SJSA1 (cell line): ENCODE results near the gene CDKAL1. TPM values are rescaled to one million over a fixed set of nuclear protein-coding genes. Genes with fewer than 3 reads are reported as not detected.

Experiments
- DNase-seq, 2 experiments: peaks; one replicate each; pipeline ENCODE4 v3.0.0-alpha.2; 2015 to 2020; ENCODE audit warnings: low spot score in 2 of 2, low read depth in 1 of 2
- H3K27ac ChIP-seq: fragments of 250-450 bp; sonication (Bioruptor Pico); 2 replicates; pipeline ENCODE4 v1.5.1; 2020; ENCODE audit warnings: mild to moderate bottlenecking, moderate library complexity
- H3K27me3 ChIP-seq: fragments of 250-450 bp; sonication (Bioruptor Pico); replicated peaks from 2 replicates; pipeline ENCODE4 v1.5.1; 2020; ENCODE audit warnings: mild to moderate bottlenecking, moderate library complexity
- H3K36me3 ChIP-seq: fragments of 250-450 bp; sonication (Bioruptor Pico); 2 replicates; pipeline ENCODE4 v1.5.1; 2020; ENCODE audit warnings: mild to moderate bottlenecking
- H3K4me1 ChIP-seq: fragments of 250-450 bp; sonication (Bioruptor Pico); replicated peaks from 2 replicates; pipeline ENCODE4 v1.6.1; 2021; ENCODE audit warnings: mild to moderate bottlenecking
- H3K4me3 ChIP-seq: fragments of 250-450 bp; sonication (Bioruptor Pico); 2 replicates; pipeline ENCODE4 v1.5.1; 2020; ENCODE audit warnings: mild to moderate bottlenecking
- H3K9me3 ChIP-seq: fragments of 250-450 bp; sonication (Bioruptor Pico); replicated peaks from 2 replicates; pipeline ENCODE4 v1.5.1; 2020; ENCODE audit warnings: mild to moderate bottlenecking
- total RNA-seq: library from RNA; depleted of rRNA; stranded (reverse); fragments of >200 nt; shearing (Covaris generic); gene quantifications from 2 replicates; pipeline ENCODE4 v1.2.3, GENCODE V29; 2014

The CDKAL1 gene
- total RNA-seq, 1 experiment from 2014 or later: 25.7 TPM

GRCh38 chr6:20565342-20565741, 31.1 kb downstream of the CDKAL1 start:
- Histone ChIP-seq H3K4me3 (no peak overlapping the region), H3K27ac (no peak overlapping the region), H3K4me1 (no peaks in the 10 kb centered on the region), H3K36me3 (no peaks in the 10 kb centered on the region), H3K9me3 (no peaks in the 10 kb centered on the region), H3K27me3 (no peaks in the 10 kb centered on the region)
- no peak for DNase-seq

- Histone ChIP-seq H3K9me3 (no peaks in the 10 kb centered on the region), H3K27me3 (no peaks in the 10 kb centered on the region), H3K4me3 (no peak overlapping the region), H3K27ac (no peak overlapping the region), H3K4me1 (no peaks in the 10 kb centered on the region), H3K36me3 (no peaks in the 10 kb centered on the region)
- no peak for DNase-seq
Measured at GRCh38 chr6:20566109-20566508, 31.9 kb downstream of the CDKAL1 start.

- H3K27me3 ChIP-seq: no peaks in the 10 kb centered on the region
- DNase-seq: no peak
- no peaks in the 10 kb centered on the region for H3K36me3 ChIP-seq
Measured at GRCh38 chr6:20569000-20569610, 34.8 kb downstream of the CDKAL1 start.

DNA sequence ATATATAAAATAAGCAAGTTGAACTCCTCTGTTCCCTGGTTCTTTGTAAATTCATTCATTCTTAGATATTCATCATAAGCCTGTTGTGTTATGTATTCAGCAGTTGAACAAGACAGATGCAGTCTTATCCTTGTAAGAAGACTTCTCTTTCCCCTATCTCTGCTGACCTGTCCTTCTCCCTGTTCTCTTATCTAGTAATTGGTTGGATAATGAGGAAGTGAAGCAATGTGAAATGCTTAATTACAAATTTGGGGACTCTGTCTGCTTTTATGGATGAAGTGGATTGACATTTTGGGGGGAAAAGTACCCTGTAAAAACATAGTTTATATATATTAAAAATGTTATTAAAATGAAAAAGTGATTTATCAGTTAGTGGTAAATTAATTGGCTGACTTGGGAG, 37.0 kb downstream of the CDKAL1 start:
- DNase-seq: no peak
- no peaks in the 10 kb centered on the region for H3K4me1 ChIP-seq
- no peaks in the 10 kb centered on the region; the same call in 1 of the 2 replicates for H3K36me3 ChIP-seq
- no peaks in the 10 kb centered on the region for H3K9me3 ChIP-seq
- H3K4me3 ChIP-seq: no peak overlapping the region
- no peaks in the 10 kb centered on the region for H3K27me3 ChIP-seq
- no peak overlapping the region for H3K27ac ChIP-seq

More at GRCh38 chr6:20569000-20569610, 34.8 kb downstream of the CDKAL1 start:
- no peaks in the 10 kb centered on the region for H3K9me3 ChIP-seq
- no peak overlapping the region for H3K4me3 ChIP-seq
- H3K27ac ChIP-seq: no peak overlapping the region
- no peaks in the 10 kb centered on the region for H3K4me1 ChIP-seq

- Histone ChIP-seq H3K9me3 (no peaks in the 10 kb centered on the region), H3K27ac (no peak overlapping the region), H3K4me3 (no peak overlapping the region)
Measured at GRCh38 chr6:20572288-20572687, 38.0 kb downstream of the CDKAL1 start.

DNA sequence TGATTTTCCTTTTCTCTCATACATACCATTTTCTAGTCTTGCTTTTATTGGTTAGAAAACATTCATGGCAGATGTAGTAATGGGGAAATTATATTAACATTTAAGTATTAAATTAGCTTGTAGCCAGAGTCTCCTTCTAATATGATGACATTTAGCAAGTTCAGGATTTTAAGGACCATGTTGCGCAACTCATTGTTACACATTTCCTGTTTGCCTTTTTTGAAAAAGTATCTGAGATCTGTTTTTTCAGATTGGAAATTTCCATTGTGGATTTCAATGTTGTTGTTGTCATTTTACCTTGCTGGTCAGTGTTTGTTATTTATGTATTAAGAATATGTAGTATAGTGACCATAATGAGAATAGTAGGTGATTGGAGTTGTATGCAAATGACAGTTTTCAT, 38.7 kb downstream of the CDKAL1 start:
- Histone ChIP-seq H3K9me3 (no peaks in the 10 kb centered on the region), H3K4me3 (no peak overlapping the region), H3K27ac (no peak overlapping the region), H3K4me1 (no peaks in the 10 kb centered on the region), H3K27me3 (no peaks in the 10 kb centered on the region; the same call in 1 of the 2 replicates), H3K36me3 (no peaks in the 10 kb centered on the region; the same call in 1 of the 2 replicates)
- no peak for DNase-seq

More at GRCh38 chr6:20572288-20572687, 38.0 kb downstream of the CDKAL1 start:
- Histone ChIP-seq H3K36me3 (no peaks in the 10 kb centered on the region; the same call in 1 of the 2 replicates), H3K4me1 (no peaks in the 10 kb centered on the region), H3K27me3 (no peaks in the 10 kb centered on the region)
- DNase-seq: no peak

DNA sequence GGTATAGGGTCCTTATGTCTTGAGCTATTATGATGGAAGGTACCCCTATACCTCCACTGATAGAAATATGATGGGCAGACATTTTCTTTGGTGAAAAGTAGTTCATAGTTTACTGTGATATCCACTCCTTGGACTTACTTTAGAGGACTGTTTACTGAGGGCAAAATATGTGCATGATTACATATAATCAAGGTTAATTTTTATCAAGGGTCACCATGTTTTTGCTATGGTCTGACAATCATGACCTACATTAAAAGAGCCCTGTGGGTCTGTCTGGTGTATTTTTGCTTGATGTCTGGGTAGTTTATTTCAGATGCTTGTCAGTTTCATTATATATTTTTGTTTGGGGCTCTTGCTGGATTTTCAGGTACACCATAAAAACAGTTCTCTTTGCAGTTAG, 40.1 kb downstream of the CDKAL1 start:
- Histone ChIP-seq H3K27ac (no peak overlapping the region), H3K4me1 (no peaks in the 10 kb centered on the region)

GRCh38 chr6:20575125-20575524, 40.9 kb downstream of the CDKAL1 start:
- H3K27me3 ChIP-seq: no peaks in the 10 kb centered on the region; the same call in 1 of the 2 replicates
- H3K9me3 ChIP-seq: no peaks in the 10 kb centered on the region
- H3K36me3 ChIP-seq: no peaks in the 10 kb centered on the region; the same call in 1 of the 2 replicates
- no peak for DNase-seq
- H3K27ac ChIP-seq: no peak overlapping the region
- no peaks in the 10 kb centered on the region for H3K4me1 ChIP-seq
- H3K4me3 ChIP-seq: no peak overlapping the region

More for the DNA sequence above, 40.1 kb downstream of the CDKAL1 start:
- Histone ChIP-seq H3K4me3 (no peak overlapping the region), H3K27me3 (no peaks in the 10 kb centered on the region; the same call in 1 of the 2 replicates), H3K36me3 (no peaks in the 10 kb centered on the region; the same call in 1 of the 2 replicates), H3K9me3 (no peaks in the 10 kb centered on the region)
- DNase-seq: no peak

DNA sequence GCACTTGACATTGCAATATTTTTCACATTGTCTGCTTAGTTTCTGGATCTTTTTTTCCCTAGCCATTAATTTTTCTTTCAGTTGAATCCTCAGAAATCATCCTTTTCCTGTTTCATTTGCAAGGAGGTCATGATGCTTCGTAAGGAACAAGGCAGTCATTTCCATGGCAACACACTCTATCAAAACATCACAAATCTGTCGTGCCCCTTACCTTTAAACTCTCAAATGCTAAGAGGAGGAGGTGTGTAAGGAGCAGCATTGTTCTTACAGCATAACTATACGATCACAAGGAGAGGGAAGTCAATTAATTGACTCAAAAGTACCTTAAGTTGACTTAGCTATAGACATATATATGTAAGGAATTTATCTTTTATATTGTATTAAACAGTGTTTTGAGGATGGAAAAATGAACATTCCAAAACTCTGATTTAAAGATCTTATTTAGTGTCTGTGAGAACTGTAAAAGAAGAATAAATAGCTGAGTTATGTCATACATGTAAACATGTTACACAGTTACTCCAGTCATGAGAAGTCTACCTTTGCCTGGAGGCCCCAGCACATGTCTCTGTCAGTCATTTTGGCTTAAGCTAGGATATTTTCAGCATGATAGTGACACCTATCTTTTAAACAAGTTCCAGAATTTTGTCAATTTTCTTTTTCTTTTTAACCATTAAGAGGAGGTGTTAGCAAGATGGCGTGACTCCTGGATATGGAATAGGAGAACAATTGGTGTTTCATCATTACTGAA, 41.6 kb downstream of the CDKAL1 start:
- Histone ChIP-seq H3K9me3 (no peaks in the 10 kb centered on the region), H3K36me3 (no peaks in the 10 kb centered on the region; the same call in 1 of the 2 replicates), H3K4me3 (no peak overlapping the region), H3K4me1 (no peaks in the 10 kb centered on the region), H3K27ac (no peak overlapping the region), H3K27me3 (no peaks in the 10 kb centered on the region; the same call in 1 of the 2 replicates)
- no peak for DNase-seq

- Histone ChIP-seq H3K36me3 (no peaks in the 10 kb centered on the region; the same call in 1 of the 2 replicates), H3K4me1 (no peaks in the 10 kb centered on the region), H3K9me3 (no peaks in the 10 kb centered on the region), H3K4me3 (no peak overlapping the region), H3K27ac (no peak overlapping the region), H3K27me3 (no peaks in the 10 kb centered on the region; the same call in 1 of the 2 replicates)
- DNase-seq: no peak
Measured at GRCh38 chr6:20577173-20577688, 43.0 kb downstream of the CDKAL1 start.

- H3K36me3 ChIP-seq: no peaks in the 10 kb centered on the region; the same call in 1 of the 2 replicates
- H3K4me1 ChIP-seq: no peaks in the 10 kb centered on the region
- H3K4me3 ChIP-seq: no peak overlapping the region
- no peaks in the 10 kb centered on the region; the same call in 1 of the 2 replicates for H3K27me3 ChIP-seq
- no peak for DNase-seq
- H3K27ac ChIP-seq: no peak overlapping the region
- no peaks in the 10 kb centered on the region for H3K9me3 ChIP-seq
Measured at GRCh38 chr6:20581070-20581469, 46.8 kb downstream of the CDKAL1 start.

DNA sequence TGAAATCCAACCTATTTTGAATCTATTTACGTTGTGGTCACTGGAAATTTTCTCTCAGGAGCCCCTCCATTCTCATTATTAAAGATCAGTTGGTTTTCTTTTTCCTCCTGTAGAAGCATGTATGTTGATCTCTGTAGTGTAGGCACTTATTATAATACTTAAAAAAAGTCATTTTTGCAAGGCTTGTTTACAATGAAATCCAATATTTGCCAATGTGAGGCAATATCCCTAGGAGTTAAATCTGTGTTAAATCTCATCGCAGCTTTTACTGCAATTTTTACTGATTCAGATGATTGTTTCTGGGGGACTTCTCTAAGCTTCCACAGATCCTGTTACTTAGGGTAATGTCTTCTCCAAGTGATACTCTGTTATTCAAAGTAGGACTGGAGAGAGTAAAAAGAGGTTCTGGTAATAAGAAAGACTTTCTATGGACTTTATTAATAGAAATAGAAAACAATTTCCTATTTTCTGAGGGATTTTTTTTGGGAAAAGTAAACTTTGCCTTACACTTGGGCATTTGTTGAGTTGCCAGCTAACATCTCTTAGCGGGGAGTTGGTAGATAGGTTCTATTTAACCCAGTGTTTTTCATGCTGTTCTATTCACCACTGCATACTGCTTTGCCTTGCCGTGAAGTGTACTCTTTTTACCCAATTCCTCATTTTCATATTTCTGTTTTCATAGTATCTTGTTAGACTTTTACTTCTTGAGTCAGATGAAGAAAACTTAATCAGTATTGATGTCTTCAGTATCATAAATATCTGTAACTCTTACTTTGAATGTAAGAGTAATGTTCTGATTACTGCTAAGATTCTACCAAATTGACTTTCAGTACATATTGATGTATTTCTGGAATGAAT, 48.6 kb downstream of the CDKAL1 start:
- Histone ChIP-seq H3K4me1 (no peaks in the 10 kb centered on the region), H3K27me3 (no peaks in the 10 kb centered on the region; the same call in 1 of the 2 replicates), H3K27ac (no peak overlapping the region), H3K9me3 (no peaks in the 10 kb centered on the region), H3K4me3 (no peak overlapping the region), H3K36me3 (no peaks in the 10 kb centered on the region)
- no peak for DNase-seq

GRCh38 chr6:20583444-20583800, 49.2 kb downstream of the CDKAL1 start:
- DNase-seq: no peak
- Histone ChIP-seq H3K36me3 (no peaks in the 10 kb centered on the region), H3K27me3 (no peaks in the 10 kb centered on the region), H3K4me1 (no peaks in the 10 kb centered on the region), H3K9me3 (no peaks in the 10 kb centered on the region), H3K4me3 (no peak overlapping the region), H3K27ac (no peak overlapping the region)
